GM12878 (cell line): Measurements from ENCODE around the gene LMTK2. TPM values are rescaled to one million over a fixed set of nuclear protein-coding genes. Genes with fewer than 3 reads are reported as not detected.

Experiments
- CUX1 ChIP-seq: IDR thresholded peaks from 2 replicates; pipeline ENCODE4 v1.6.1; 2012; ENCODE audit warnings: improper control_type of control experiment, low read depth, low read length; ENCODE audit not compliant: insufficient replicate concordance
- HSF1 ChIP-seq: fragments of 150-350 bp; IDR thresholded peaks from 2 replicates; pipeline ENCODE4 v1.6.1; 2014; ENCODE audit warnings: mild to moderate bottlenecking, low read depth, low read length
- IRF4 ChIP-seq: IDR thresholded peaks from 2 replicates; pipeline ENCODE4 v1.6.1; 2011; ENCODE audit warnings: low read depth, low read length
- MLLT1 ChIP-seq: fragments of 450-650 bp; IDR thresholded peaks from 2 replicates; pipeline ENCODE4 v1.6.1; 2016; ENCODE audit warnings: mild to moderate bottlenecking
- PML ChIP-seq: IDR thresholded peaks from 2 replicates; pipeline ENCODE4 v1.6.1; 2012; ENCODE audit warnings: low read length, inconsistent platforms
- RB1 ChIP-seq: fragments of 450-650 bp; formaldehyde crosslinking; IDR thresholded peaks from 2 replicates; pipeline ENCODE4 v1.6.1; 2017; ENCODE audit warnings: mild to moderate bottlenecking, borderline replicate concordance
- SKIL ChIP-seq: fragments of 450-650 bp; IDR thresholded peaks from 2 replicates; pipeline ENCODE4 v1.6.1; 2017; ENCODE audit warnings: mild to moderate bottlenecking, low read depth, inconsistent platforms; ENCODE audit not compliant: poor library complexity, severe bottlenecking
- SMAD1 ChIP-seq: fragments of 450-650 bp; IDR thresholded peaks from 2 replicates; pipeline ENCODE4 v1.6.1; 2018; ENCODE audit warnings: mild to moderate bottlenecking, low read depth; ENCODE audit not compliant: partially characterized antibody
- TCF7 ChIP-seq: IDR thresholded peaks from 2 replicates; pipeline ENCODE4 v1.6.1; 2014; ENCODE audit warnings: antibody characterized with exemption, borderline replicate concordance
- ZBTB4 ChIP-seq: fragments of 450-650 bp; formaldehyde crosslinking; IDR thresholded peaks from 2 replicates; pipeline ENCODE4 v1.4.0; 2022; ENCODE audit warnings: mild to moderate bottlenecking, moderate library complexity
- polyA plus RNA-seq, 11 experiments: library from polyadenylated mRNA; depleted of rRNA in 4 of 11; unstranded in 6 of 11; stranded (reverse) in 5 of 11; fragments of >200 nt; fragmentation: Nextera tagmentation in 4 of 11; fragmentation: Illumina TruSeq in 1 of 11; extraction: Ambion mirVana in 4 of 11; extraction: Trizol in 1 of 11; gene quantifications; 1 replicate in 1 of 11; 2 replicates in 10 of 11; pipeline versions ENCODE4 v1.2.1 to v1.2.3, GENCODE V29; 2011 to 2016; ENCODE audit warnings: inconsistent platforms in 2 of 11, missing spikeins in 2 of 11, low read depth in 1 of 11
- total RNA-seq, 4 experiments: library from RNA; depleted of rRNA in 3 of 4; stranded (reverse); fragments of >200 nt in 3 of 4; fragmentation: Illumina TruSeq in 1 of 4; extraction: Trizol in 1 of 4; gene quantifications; 2 replicates each; pipeline versions ENCODE4 v1.2.1 to v1.2.3, GENCODE V29; 2013 to 2021

LMTK2 gene
- total and polyA plus RNA-seq, 10 of the 15 experiments (the other 5 are each of a cell fraction or from before 2014, with no cell fraction given), result 0.68 to 8.7 (median 4.6) TPM

GRCh38 chr7:98215561-98216495 is 109.2 kb downstream of the LMTK2 start (continued):
- TF ChIP-seq SMAD1 (no peak), IRF4 (no peak), PML (no peak), TCF7 (no peak), MLLT1 (no peak), ZBTB4 (CRISPR knock-in tag) (no peak), CUX1 (no peak), RB1 (no peak), HSF1 (no peak), SKIL (no peak)
